AG09309 (cell line): ENCODE data around the gene TOMM20.

ENCODE experiments used
- DNase-seq: peaks from one replicate; pipeline ENCODE4 v3.0.0-alpha.2; 2010; ENCODE audit warnings: low read depth
- H3K4me3 ChIP-seq: 2 replicates; pipeline ENCODE4 v1.5.1; 2011; ENCODE audit warnings: mild to moderate bottlenecking, low read depth, low read length, moderate library complexity; ENCODE audit not compliant: control insufficient read depth
- CTCF ChIP-seq: IDR thresholded peaks from 2 replicates; pipeline ENCODE4 v1.5.1; 2011; ENCODE audit warnings: mild to moderate bottlenecking, low read depth, low read length, inconsistent platforms; ENCODE audit not compliant: insufficient read depth, control insufficient read depth; ENCODE audit errors: missing control alignments

Gene TOMM20

GRCh38 chr1:235060607-235061470 lies 67.8 kb downstream of the TOMM20 start:
- no peak for DNase-seq
- H3K4me3 ChIP-seq = no peak overlapping the region
- TF ChIP-seq CTCF = no peak
